Activated CD4-positive, alpha-beta T cell treated with anti-CD3 and anti-CD28 coated beads for 36 hours (primary cell): ENCODE data around the gene RAD51AP1. TPM values are rescaled to one million over a fixed set of nuclear protein-coding genes. Genes with fewer than 3 reads are reported as not detected.
A peak's percentile ranks its signal among the peaks of the same experiment; 100 is the strongest.
"Not testable (repeated sequence)": the region's sequence is repeated elsewhere in the genome, so short reads cannot be mapped to it uniquely, and the experiment has no call there.

Experiments used
- ATAC-seq: fragments of 200-7000 bp; cut with Tn5 transposase; one replicate; pipeline ENCODE4 v1.10.0; 2021; ENCODE audit warnings: mild to moderate bottlenecking, moderate library complexity
- CTCF ChIA-PET: fragments of 350-600 bp; sonication (Branson Sonifier 250); formaldehyde crosslinking; loops from one replicate; lab custom pipeline; 2021; ENCODE audit warnings: antibody characterized with exemption; lab: Charles Lee
- POLR2A ChIA-PET: fragments of 350-600 bp; sonication (Branson Sonifier 250); formaldehyde crosslinking; loops from one replicate; lab custom pipeline; 2021; ENCODE audit warnings: antibody characterized with exemption, inconsistent platforms; lab: Charles Lee
- DNase-seq: peaks from one replicate; pipeline ENCODE4 v3.0.0-alpha.2; 2020
- H3K27ac Mint-ChIP-seq: one replicate; pipeline ENCODE4 v1.8.0; 2021; ENCODE audit warnings: mixed read lengths
- H3K27me3 Mint-ChIP-seq: one replicate; pipeline ENCODE4 v1.8.0; 2021; ENCODE audit warnings: mixed read lengths
- H3K36me3 Mint-ChIP-seq: one replicate; pipeline ENCODE4 v1.8.0; 2021; ENCODE audit warnings: low read depth, mixed read lengths
- H3K4me1 Mint-ChIP-seq: one replicate; pipeline ENCODE4 v1.8.0; 2021; ENCODE audit warnings: mixed read lengths
- H3K4me3 Mint-ChIP-seq: one replicate; pipeline ENCODE4 v1.8.0; 2021; ENCODE audit warnings: mild to moderate bottlenecking, moderate library complexity, mixed read lengths
- H3K9me3 Mint-ChIP-seq: one replicate; pipeline ENCODE4 v1.8.0; 2021; ENCODE audit warnings: low read depth, mixed read lengths
- intact Hi-C, 2 experiments: fragments of 100-400 bp; cut with DNase I in 1 of 2; cut with micrococcal nuclease in 1 of 2; formaldehyde crosslinking; loops; one replicate each; pipeline versions ENCODE4 v1.14.2 to v1.15.1; 2022 to 2024; cut with DNase I, micrococcal nuclease
- total RNA-seq, 2 experiments: library from RNA; stranded (reverse); gene quantifications; one replicate each; pipeline ENCODE4 v1.2.3, GENCODE V29; 2021

The RAD51AP1 gene
- 10 to 100 TPM; 44.6 to 50.9 TPM for total RNA-seq

- DNase-seq (peak; percentile 97), ATAC-seq (peak; percentile 97)
- ChIA-PET POLR2A (interaction anchor here (0.5 to 0.6 kb wide), 2 partner anchors 110 to 243 kb away, joined by 3 to 6 read pairs; partner anchors contain the start of genes AKAP3 and NDUFA9), CTCF (interaction anchor here (0.6 to 0.7 kb wide), 2 partner anchors 75 to 1655 kb away, joined by 3 to 4 read pairs; no protein-coding TSS in a partner anchor)
- Mint-ChIP-seq H3K27ac (peak within 1 kb of the TSS; percentile 96), H3K27me3 (no peaks in the 10 kb centered on the region), H3K9me3 (no peaks in the 10 kb centered on the region), H3K36me3 (peaks cover 7% of the 10 kb centered on the region), H3K4me3 (peak within 1 kb of the TSS; percentile 91), H3K4me1 (peaks cover 26% of the 10 kb centered on the region)
- intact Hi-C loops: loop anchor here (1.0 to 5.0 kb wide), 10 partner anchors 31 to 666 kb away; partner anchors contain the start of genes PARP11 (in 2 of the 2), AKAP3 (in 1 of the 2), NDUFA9 (in 1 of the 2) and TIGAR (in 1 of the 2)
Observed at GRCh38 chr12:4538207-4539160, at the start of gene RAD51AP1. RAD51AP1 (plus strand) TSS chr12:4538890; CDS start chr12:4538940, 50 bp downstream.

- DNase-seq: no peak
- intact Hi-C loops: no loop called here
- H3K4me1 Mint-ChIP-seq: peaks cover 21% of the 10 kb centered on the region
- ATAC-seq: no peak
- CTCF ChIA-PET: no interaction called here
- POLR2A ChIA-PET: no interaction called here
- H3K9me3 Mint-ChIP-seq: no peaks in the 10 kb centered on the region
- H3K36me3 Mint-ChIP-seq: peaks cover 20% of the 10 kb centered on the region
- H3K27me3 Mint-ChIP-seq: no peaks in the 10 kb centered on the region
- no peak overlapping the region for H3K27ac Mint-ChIP-seq
- H3K4me3 Mint-ChIP-seq: no peak overlapping the region
Observed at GRCh38 chr12:4489556-4489955, 49.1 kb upstream of the RAD51AP1 start.

GRCh38 chr12:4490973-4491372 lies 47.7 kb upstream of the RAD51AP1 start:
- ChIA-PET POLR2A (no interaction called here), CTCF (interaction anchor here (0.8 kb wide), 1 partner anchor 37 kb away, joined by 3 read pairs; no protein-coding TSS in a partner anchor)
- peaks cover 24% of the 10 kb centered on the region for H3K36me3 Mint-ChIP-seq
- no peak overlapping the region for H3K4me3 Mint-ChIP-seq
- H3K9me3 Mint-ChIP-seq: no peaks in the 10 kb centered on the region
- no peak overlapping the region for H3K27ac Mint-ChIP-seq
- H3K27me3 Mint-ChIP-seq: no peaks in the 10 kb centered on the region
- DNase-seq: no peak
- peaks cover 22% of the 10 kb centered on the region for H3K4me1 Mint-ChIP-seq
- no peak for ATAC-seq
- intact Hi-C loops: no loop called here

GRCh38 chr12:4496145-4496838 lies 42.4 kb upstream of the RAD51AP1 start:
- ChIA-PET POLR2A (interaction anchor here (0.8 kb wide), 1 partner anchor 11 kb away, joined by 4 read pairs; no protein-coding TSS in a partner anchor), CTCF (interaction anchor here (0.5 to 3.8 kb wide), 9 partner anchors 11 to 627 kb away, joined by 3 to 16 read pairs (median 4); no protein-coding TSS in a partner anchor)
- ATAC-seq: peak; percentile 98
- DNase-seq: no peak
- Mint-ChIP-seq H3K4me1 (peaks cover 19% of the 10 kb centered on the region), H3K36me3 (peaks cover 45% of the 10 kb centered on the region), H3K4me3 (no peak overlapping the region), H3K27me3 (no peaks in the 10 kb centered on the region), H3K9me3 (no peaks in the 10 kb centered on the region), H3K27ac (peak overlapping the region; percentile 80)
- intact Hi-C loops: loop anchor here in 1 of 2 experiments (1.0 to 5.0 kb wide), 2 partner anchors 10 to 41 kb away; partner anchors contain the start of gene RAD51AP1

GRCh38 chr12:4499186-4499585 lies 39.5 kb upstream of the RAD51AP1 start:
- H3K9me3 Mint-ChIP-seq: no peaks in the 10 kb centered on the region
- ChIA-PET CTCF (interaction anchor here (0.7 kb wide), 1 partner anchor 46 kb away, joined by 3 read pairs; no protein-coding TSS in a partner anchor), POLR2A (no interaction called here)
- H3K27ac Mint-ChIP-seq: no peak overlapping the region
- H3K27me3 Mint-ChIP-seq: no peaks in the 10 kb centered on the region
- ATAC-seq (no peak), DNase-seq (no peak)
- intact Hi-C loops: loop anchor here in 1 of 2 experiments (5.0 kb wide), 1 partner anchor 38 kb away; the partner anchor contains the start of gene RAD51AP1
- no peak overlapping the region for H3K4me3 Mint-ChIP-seq
- H3K4me1 Mint-ChIP-seq: peaks cover 15% of the 10 kb centered on the region
- H3K36me3 Mint-ChIP-seq: peaks cover 53% of the 10 kb centered on the region

- Mint-ChIP-seq H3K4me1 (peaks cover 29% of the 10 kb centered on the region), H3K27me3 (no peaks in the 10 kb centered on the region), H3K36me3 (peaks cover 21% of the 10 kb centered on the region), H3K27ac (no peak overlapping the region), H3K9me3 (no peaks in the 10 kb centered on the region), H3K4me3 (no peak overlapping the region)
- ChIA-PET CTCF (interaction anchor here (2.2 kb wide), 1 partner anchor 12 kb away, joined by 8 read pairs; no protein-coding TSS in a partner anchor), POLR2A (no interaction called here)
- ATAC-seq (no peak), DNase-seq (no peak)
- intact Hi-C loops: loop anchor here (5.0 to 10.0 kb wide), 5 partner anchors 48 to 751 kb away; partner anchors contain the start of genes CRACR2A (in 1 of the 2) and PARP11 (in 1 of the 2)
Observed at GRCh38 chr12:4505376-4505986, 33.2 kb upstream of the RAD51AP1 start.

- no peaks in the 10 kb centered on the region for H3K27me3 Mint-ChIP-seq
- ChIA-PET CTCF (interaction anchor here (1.3 to 2.2 kb wide), 4 partner anchors 10 to 25 kb away, joined by 4 to 16 read pairs (median 7); no protein-coding TSS in a partner anchor), POLR2A (interaction anchor here (0.6 to 1.1 kb wide), 3 partner anchors 22 to 637 kb away, joined by 3 to 4 read pairs (median 4); no protein-coding TSS in a partner anchor)
- ATAC-seq: no peak
- DNase-seq: no peak
- peaks cover 21% of the 10 kb centered on the region for H3K36me3 Mint-ChIP-seq
- H3K27ac Mint-ChIP-seq: peak overlapping the region; percentile 69
- intact Hi-C loops: loop anchor here (1.0 to 10.0 kb wide), 6 partner anchors 10 to 752 kb away; partner anchors contain the start of genes CRACR2A (in 1 of the 2) and PARP11 (in 1 of the 2)
- no peaks in the 10 kb centered on the region for H3K9me3 Mint-ChIP-seq
- peaks cover 29% of the 10 kb centered on the region for H3K4me1 Mint-ChIP-seq
- no peak overlapping the region for H3K4me3 Mint-ChIP-seq
Observed at GRCh38 chr12:4506430-4506829, 32.3 kb upstream of the RAD51AP1 start.

GRCh38 chr12:4506870-4507269 lies 31.8 kb upstream of the RAD51AP1 start:
- H3K36me3 Mint-ChIP-seq: peaks cover 19% of the 10 kb centered on the region
- H3K4me1 Mint-ChIP-seq: peaks cover 29% of the 10 kb centered on the region
- ChIA-PET CTCF (interaction anchor here (1.3 to 2.2 kb wide), 5 partner anchors 10 to 24 kb away, joined by 4 to 16 read pairs (median 6); no protein-coding TSS in a partner anchor), POLR2A (interaction anchor here (0.6 to 1.1 kb wide), 3 partner anchors 22 to 638 kb away, joined by 3 to 4 read pairs (median 4); no protein-coding TSS in a partner anchor)
- peak; percentile 99 for ATAC-seq
- peak overlapping the region; percentile 69 for H3K27ac Mint-ChIP-seq
- no peaks in the 10 kb centered on the region for H3K27me3 Mint-ChIP-seq
- peak overlapping the region; percentile 41 for H3K4me3 Mint-ChIP-seq
- DNase-seq: peak; percentile 21
- intact Hi-C loops: loop anchor here (1.0 to 10.0 kb wide), 9 partner anchors 11 to 752 kb away; partner anchors contain the start of genes RAD51AP1 (in 2 of the 2), CRACR2A (in 1 of the 2) and PARP11 (in 1 of the 2)
- no peaks in the 10 kb centered on the region for H3K9me3 Mint-ChIP-seq

- not testable (repeated sequence) for H3K9me3 Mint-ChIP-seq, DNase-seq, H3K27me3 Mint-ChIP-seq, ATAC-seq
- Mint-ChIP-seq H3K36me3 (peaks cover 15% of the 10 kb centered on the region), H3K4me3 (peak overlapping the region; percentile 41), H3K27ac (peak overlapping the region; percentile 51), H3K4me1 (peaks cover 29% of the 10 kb centered on the region)
- intact Hi-C loops: loop anchor here (5.0 to 10.0 kb wide), 5 partner anchors 51 to 754 kb away; partner anchors contain the start of genes CRACR2A (in 1 of the 2) and PARP11 (in 1 of the 2)
- ChIA-PET POLR2A (interaction anchor here (0.7 kb wide), 1 partner anchor 193 kb away, joined by 4 read pairs; no protein-coding TSS in a partner anchor), CTCF (interaction anchor here (2.2 kb wide), 1 partner anchor 12 kb away, joined by 16 read pairs; no protein-coding TSS in a partner anchor)
Observed at GRCh38 chr12:4508503-4508902, 30.2 kb upstream of the RAD51AP1 start.
